Measurements from ENCODE around the gene GDAP1L1.
"Not testable (repeated sequence)": the region's sequence is repeated elsewhere in the genome, so short reads cannot be mapped to it uniquely, and the experiment has no call there.

Gene GDAP1L1

DNA sequence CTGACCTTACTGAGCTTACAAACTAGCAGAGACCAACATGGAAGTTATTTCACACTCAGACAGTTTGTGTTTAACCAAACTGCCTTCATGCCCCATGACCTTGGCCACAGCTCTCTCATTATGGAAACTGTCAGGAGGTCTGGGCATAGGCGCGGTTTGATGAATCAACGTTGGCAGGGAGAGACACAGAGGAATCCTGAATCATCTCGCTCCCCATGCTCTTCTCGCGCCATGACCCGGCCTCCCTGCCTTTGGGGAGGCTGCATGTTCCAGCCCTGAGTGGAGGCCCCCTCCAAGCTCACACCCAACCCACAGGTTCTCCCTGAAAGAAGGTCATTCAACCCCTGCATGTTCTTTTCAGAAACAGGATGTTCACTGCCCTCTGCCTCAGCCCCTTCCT lies 15.9 kb upstream of the GDAP1L1 start:
- Mint-ChIP-seq H3K36me3 (ENCODE audit: low read depth) (no peaks in the 10 kb centered on the region), H3K4me3 (no peak overlapping the region), H3K4me1 (peaks cover 14% of the 10 kb centered on the region), H3K9me3 (no peaks in the 10 kb centered on the region), H3K27ac (no peak overlapping the region), H3K27me3 (ENCODE audit: low read depth, poor library complexity) (no peaks in the 10 kb centered on the region)
- no peak for DNase-seq
- TF ChIP-seq, protein P1, sequence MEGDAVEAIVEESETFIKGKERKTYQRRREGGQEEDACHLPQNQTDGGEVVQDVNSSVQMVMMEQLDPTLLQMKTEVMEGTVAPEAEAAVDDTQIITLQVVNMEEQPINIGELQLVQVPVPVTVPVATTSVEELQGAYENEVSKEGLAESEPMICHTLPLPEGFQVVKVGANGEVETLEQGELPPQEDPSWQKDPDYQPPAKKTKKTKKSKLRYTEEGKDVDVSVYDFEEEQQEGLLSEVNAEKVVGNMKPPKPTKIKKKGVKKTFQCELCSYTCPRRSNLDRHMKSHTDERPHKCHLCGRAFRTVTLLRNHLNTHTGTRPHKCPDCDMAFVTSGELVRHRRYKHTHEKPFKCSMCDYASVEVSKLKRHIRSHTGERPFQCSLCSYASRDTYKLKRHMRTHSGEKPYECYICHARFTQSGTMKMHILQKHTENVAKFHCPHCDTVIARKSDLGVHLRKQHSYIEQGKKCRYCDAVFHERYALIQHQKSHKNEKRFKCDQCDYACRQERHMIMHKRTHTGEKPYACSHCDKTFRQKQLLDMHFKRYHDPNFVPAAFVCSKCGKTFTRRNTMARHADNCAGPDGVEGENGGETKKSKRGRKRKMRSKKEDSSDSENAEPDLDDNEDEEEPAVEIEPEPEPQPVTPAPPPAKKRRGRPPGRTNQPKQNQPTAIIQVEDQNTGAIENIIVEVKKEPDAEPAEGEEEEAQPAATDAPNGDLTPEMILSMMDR (IDR thresholded peaks at IDR 0.05) = no peak

DNA sequence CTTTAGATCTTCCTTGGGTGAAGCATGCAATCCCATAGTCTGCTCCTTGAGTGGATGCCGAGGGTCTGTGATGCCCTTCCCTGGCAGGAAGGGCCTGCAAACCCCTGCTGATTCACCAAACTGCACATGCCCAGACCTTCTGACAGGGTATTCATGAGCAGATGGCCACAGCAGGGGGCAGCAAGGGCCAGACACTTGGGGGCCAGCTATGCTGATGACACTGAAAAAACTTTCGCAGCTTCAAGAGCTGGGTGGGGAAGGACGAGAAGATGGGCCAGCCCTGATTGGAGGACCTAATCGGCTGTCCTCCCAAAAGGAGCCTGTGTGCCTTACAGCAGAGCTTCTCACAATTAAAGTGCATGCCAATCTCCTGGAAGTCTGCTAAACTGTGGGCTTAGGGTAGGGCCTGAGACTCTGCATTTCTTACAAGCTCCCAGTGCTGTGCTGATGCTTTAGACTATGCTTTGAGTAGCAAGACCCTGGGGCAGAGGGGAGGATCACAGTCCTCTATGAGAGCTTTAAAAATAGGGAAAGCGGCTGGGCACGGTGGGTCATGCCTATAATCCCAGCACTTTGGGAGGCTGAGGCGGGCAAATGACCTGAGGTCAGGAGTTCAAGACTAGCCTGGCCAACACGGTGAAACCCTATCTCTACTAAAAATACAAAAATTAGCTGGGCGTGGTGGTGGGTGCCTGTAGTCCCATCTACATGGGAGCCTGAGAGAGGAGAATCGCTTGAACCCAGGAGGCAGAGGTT lies 15.2 kb upstream of the GDAP1L1 start:
- H3K4me3 Mint-ChIP-seq = no peak overlapping the region
- no peak overlapping the region for H3K27ac Mint-ChIP-seq
- no peaks in the 10 kb centered on the region for H3K27me3 Mint-ChIP-seq (ENCODE audit: low read depth, poor library complexity)
- H3K36me3 Mint-ChIP-seq (ENCODE audit: low read depth) = no peaks in the 10 kb centered on the region
- DNase-seq = no peak
- TF ChIP-seq, protein P1 (IDR thresholded peaks at IDR 0.05) = no peak
- no peaks in the 10 kb centered on the region for H3K9me3 Mint-ChIP-seq
- peaks cover 14% of the 10 kb centered on the region for H3K4me1 Mint-ChIP-seq

DNA sequence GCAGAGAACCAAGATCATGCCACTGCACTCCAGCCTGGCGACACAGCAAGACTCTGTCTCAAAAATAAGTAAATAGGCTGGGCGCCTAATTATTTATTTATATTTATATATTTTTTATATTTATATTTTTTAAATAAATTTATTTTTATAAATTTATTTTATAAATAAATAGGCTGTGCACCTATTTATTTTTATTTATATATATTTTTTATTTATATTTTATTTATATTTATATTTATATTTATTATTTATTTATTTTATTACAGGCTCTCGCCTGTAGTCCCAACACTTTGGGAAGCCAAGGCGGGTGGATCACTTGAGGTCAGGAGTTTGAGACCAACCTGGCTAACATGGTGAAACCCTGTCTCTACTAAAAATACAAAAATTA lies 14.6 kb upstream of the GDAP1L1 start:
- H3K27me3 Mint-ChIP-seq (ENCODE audit: low read depth, poor library complexity); H3K27ac Mint-ChIP-seq; H3K9me3 Mint-ChIP-seq; DNase-seq; H3K4me3 Mint-ChIP-seq; H3K36me3 Mint-ChIP-seq (ENCODE audit: low read depth): not testable (repeated sequence)
- H3K4me1 Mint-ChIP-seq = peaks cover 14% of the 10 kb centered on the region

DNA sequence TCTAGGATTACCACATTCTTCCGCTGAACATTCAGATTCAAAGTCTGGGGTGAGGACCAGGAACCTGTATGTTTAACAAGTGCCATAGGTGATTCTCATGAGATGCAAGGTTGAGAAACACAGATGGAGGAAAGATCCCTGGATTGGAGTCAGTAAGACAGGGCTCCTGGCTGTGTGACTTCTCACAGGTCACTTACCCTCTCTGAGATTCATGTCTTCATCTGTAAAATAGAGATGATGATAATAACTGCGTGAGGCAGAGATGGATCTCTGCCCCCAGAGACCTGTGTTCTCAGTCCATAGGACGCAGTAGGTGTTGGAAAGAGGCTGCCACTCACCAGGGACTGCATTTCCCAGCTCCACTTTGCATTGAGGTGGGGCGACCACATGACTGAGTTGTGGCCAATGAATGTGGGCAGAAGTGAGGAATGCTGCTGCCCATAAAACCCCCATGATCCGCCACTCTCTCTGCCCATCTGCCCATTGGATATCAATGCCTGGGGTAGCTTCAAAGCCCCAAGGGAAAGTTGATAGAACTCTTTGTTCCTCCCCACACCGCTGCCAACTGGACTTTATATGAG lies 13.6 kb upstream of the GDAP1L1 start:
- H3K27me3 Mint-ChIP-seq (ENCODE audit: low read depth, poor library complexity) = no peaks in the 10 kb centered on the region
- peaks cover 10% of the 10 kb centered on the region for H3K4me1 Mint-ChIP-seq
- no peak overlapping the region for H3K4me3 Mint-ChIP-seq
- H3K9me3 Mint-ChIP-seq = peaks cover 1% of the 10 kb centered on the region
- no peaks in the 10 kb centered on the region for H3K36me3 Mint-ChIP-seq (ENCODE audit: low read depth)
- TF ChIP-seq, protein P1 (IDR thresholded peaks at IDR 0.05) = no peak
- no peak for DNase-seq
- H3K27ac Mint-ChIP-seq = no peak overlapping the region

DNA sequence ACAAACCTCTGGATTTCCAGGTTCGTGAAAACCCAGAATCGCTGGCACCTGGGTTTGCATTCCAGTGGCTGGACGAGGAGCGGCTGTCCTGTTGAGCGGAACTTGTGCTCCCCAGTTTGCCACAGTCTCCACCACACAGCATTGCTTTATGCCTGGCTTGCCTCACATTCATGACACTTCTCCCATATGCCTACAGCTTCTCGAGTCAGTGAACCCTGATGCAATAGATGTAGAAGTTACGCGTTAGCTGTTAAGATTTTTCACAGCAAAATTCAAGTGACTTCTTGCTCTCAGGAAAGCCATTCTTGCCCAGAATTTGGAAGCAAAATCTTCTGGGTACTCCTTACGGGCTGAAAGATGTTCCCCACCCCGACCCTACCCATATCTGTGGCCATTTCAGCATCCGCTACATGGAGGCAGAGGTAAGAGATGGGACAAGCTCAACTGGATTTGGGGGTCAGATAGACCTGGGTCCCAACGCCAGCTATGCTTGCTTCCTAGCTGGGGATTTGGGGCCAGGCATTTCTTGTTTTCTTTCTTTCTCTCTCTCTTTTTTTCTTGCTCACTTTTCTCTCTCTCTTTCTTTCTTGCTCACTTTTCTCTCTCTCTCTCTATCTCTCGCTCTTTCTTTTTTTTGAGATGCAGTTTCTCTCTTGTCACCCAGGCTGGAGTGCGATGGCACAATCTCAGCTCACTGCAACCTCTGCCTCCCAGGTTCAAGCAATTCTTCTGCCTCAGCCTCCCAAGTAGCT lies 12.4 kb upstream of the GDAP1L1 start:
- Mint-ChIP-seq H3K4me1 (peaks cover 10% of the 10 kb centered on the region), H3K27ac (no peak overlapping the region), H3K9me3 (peaks cover 9% of the 10 kb centered on the region), H3K4me3 (no peak overlapping the region), H3K36me3 (ENCODE audit: low read depth) (no peaks in the 10 kb centered on the region), H3K27me3 (ENCODE audit: low read depth, poor library complexity) (peaks cover 4% of the 10 kb centered on the region)
- DNase-seq = no peak
- TF ChIP-seq, protein P1 (IDR thresholded peaks at IDR 0.05) = no peak

DNA sequence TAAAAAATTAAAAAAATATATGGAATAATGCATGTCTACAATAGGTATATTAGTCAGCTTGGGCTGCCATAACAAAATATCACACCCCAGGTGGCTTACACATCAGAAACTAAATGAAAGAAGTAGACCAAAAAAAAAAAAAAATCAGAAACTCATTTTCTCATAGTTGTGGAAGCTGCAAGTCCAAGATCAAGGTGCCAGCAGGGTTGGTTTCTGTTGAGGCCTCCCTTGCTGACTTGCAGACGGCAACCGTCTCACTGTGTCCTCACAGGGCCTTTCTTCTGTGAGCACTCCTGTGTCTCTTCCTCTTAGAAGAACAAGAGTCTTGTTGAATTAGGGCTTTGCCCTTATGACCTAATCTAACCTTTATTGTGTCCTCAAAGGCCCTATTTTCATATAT lies 11.4 kb upstream of the GDAP1L1 start:
- no peak for DNase-seq
- Mint-ChIP-seq H3K4me3 (no peak overlapping the region), H3K27me3 (ENCODE audit: low read depth, poor library complexity) (peaks cover 10% of the 10 kb centered on the region), H3K4me1 (peaks cover 10% of the 10 kb centered on the region), H3K9me3 (peaks cover 9% of the 10 kb centered on the region), H3K36me3 (ENCODE audit: low read depth) (no peaks in the 10 kb centered on the region), H3K27ac (no peak overlapping the region)
- TF ChIP-seq, protein P1 (IDR thresholded peaks at IDR 0.05) = no peak

DNA sequence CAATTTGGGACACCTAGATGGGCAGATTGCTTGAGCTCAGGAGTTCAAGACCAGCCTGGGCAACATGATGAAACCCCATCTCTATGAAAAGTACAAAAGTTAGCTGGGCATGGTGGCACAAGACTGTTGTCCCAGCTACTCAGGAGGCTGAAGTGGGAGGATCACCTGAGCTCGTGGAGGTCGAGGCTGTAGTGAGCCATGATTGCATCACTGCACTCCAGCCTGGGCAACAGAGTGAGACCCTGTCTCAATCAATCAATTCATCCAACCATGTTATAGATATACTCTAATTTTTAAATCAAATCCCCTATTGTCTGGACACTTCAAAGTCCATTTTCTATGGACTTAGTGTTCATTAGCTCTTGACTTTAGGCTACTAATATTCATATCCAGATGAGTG lies 10.3 kb upstream of the GDAP1L1 start:
- H3K4me1 Mint-ChIP-seq; H3K36me3 Mint-ChIP-seq (ENCODE audit: low read depth); H3K27me3 Mint-ChIP-seq (ENCODE audit: low read depth, poor library complexity); H3K9me3 Mint-ChIP-seq; H3K27ac Mint-ChIP-seq; H3K4me3 Mint-ChIP-seq; DNase-seq: not testable (repeated sequence)
